NCI-H2196 treated with DMSO at 0.1 percent for 48 hours (cell line): Measurements from ENCODE around the gene DBET.
"Not testable (repeated sequence)": the region's sequence is repeated elsewhere in the genome, so short reads cannot be mapped to it uniquely, and the experiment has no call there.

ENCODE experiments used
- DNase-seq: peaks from one replicate; lab custom pipeline; 2025; ENCODE audit not compliant: unreplicated experiment; lab: John Stamatoyannopoulos, UW

DBET gene

GRCh38 chr4:190064342-190064741 is at the start of gene DBET:
TSS of gene DBET (plus strand) at chr4:190064502.
- DNase-seq, result not testable (repeated sequence)

GRCh38 chr4:190014771-190015537 is 49.3 kb upstream of the DBET start:
- no peak for DNase-seq

GRCh38 chr4:190015538-190016368 is 48.5 kb upstream of the DBET start:
- no peak for DNase-seq

- DNase-seq, result no peak
Measured at GRCh38 chr4:190016369-190017289, 47.7 kb upstream of the DBET start.

GRCh38 chr4:190017357-190018200 is 46.7 kb upstream of the DBET start:
- DNase-seq, result no peak

GRCh38 chr4:190018201-190018920 is 45.9 kb upstream of the DBET start:
- DNase-seq, result no peak

GRCh38 chr4:190019023-190019858 is 45.1 kb upstream of the DBET start:
- DNase-seq, result no peak

GRCh38 chr4:190019859-190020463 is 44.3 kb upstream of the DBET start:
- DNase-seq, result not testable (repeated sequence)

- no peak for DNase-seq
Measured at GRCh38 chr4:190020790-190021717, 43.2 kb upstream of the DBET start.

GRCh38 chr4:190021973-190022372 is 42.3 kb upstream of the DBET start:
- not testable (repeated sequence) for DNase-seq

GRCh38 chr4:190022614-190023281 is 41.6 kb upstream of the DBET start:
- DNase-seq, result not testable (repeated sequence)

- DNase-seq, result not testable (repeated sequence)
Measured at GRCh38 chr4:190027156-190027555, 37.1 kb upstream of the DBET start, which contains the start of gene FRG2. TSS of gene FRG2 (minus strand) at chr4:190027256. CDS start at chr4:190027204, 52 bp downstream.

GRCh38 chr4:190031264-190031663 is 33.0 kb upstream of the DBET start:
- DNase-seq, result not testable (repeated sequence)

GRCh38 chr4:190037704-190038388 is 26.5 kb upstream of the DBET start:
- not testable (repeated sequence) for DNase-seq

GRCh38 chr4:190040873-190041272 is 23.4 kb upstream of the DBET start:
- DNase-seq, result not testable (repeated sequence)

GRCh38 chr4:190047627-190048026 is 16.7 kb upstream of the DBET start:
- DNase-seq, result not testable (repeated sequence)
